Stomach (tissue), 4 donors: ENCODE measurements around the gene SLIT1.

Experiments
- CTCF ChIP-seq, 7 experiments: fragments of 450-650 bp in 4 of 7; fragments of 200-600 bp in 3 of 7; sonication (generic) in 3 of 7; IDR thresholded peaks; one replicate each; pipeline ENCODE4 v1.5.1; 2016 to 2019; ENCODE audit warnings: antibody characterized with exemption in 7 of 7, control low read depth in 2 of 7, mild to moderate bottlenecking in 1 of 7
- EP300 ChIP-seq: sonication (generic); formaldehyde crosslinking; IDR thresholded peaks from one replicate; pipeline ENCODE4 v1.6.1; 2017; ENCODE audit warnings: antibody characterized with exemption

- TF ChIP-seq EP300 (no peak), CTCF (IDR thresholded peaks at IDR 0.05) (no peak)
Observed at GRCh38 chr10:97060441-97061084, 125.2 kb downstream of the SLIT1 start.
